GM19025 (cell line): ENCODE measurements around the gene LIN28A.

Experiments
- ATAC-seq: cut with Tn5 transposase; IDR thresholded peaks from one replicate; pipeline ENCODE4 v1.9.1; 2021; ENCODE audit warnings: mild to moderate bottlenecking, low read depth, moderate library complexity; ENCODE audit not compliant: unreplicated experiment

Gene LIN28A

DNA sequence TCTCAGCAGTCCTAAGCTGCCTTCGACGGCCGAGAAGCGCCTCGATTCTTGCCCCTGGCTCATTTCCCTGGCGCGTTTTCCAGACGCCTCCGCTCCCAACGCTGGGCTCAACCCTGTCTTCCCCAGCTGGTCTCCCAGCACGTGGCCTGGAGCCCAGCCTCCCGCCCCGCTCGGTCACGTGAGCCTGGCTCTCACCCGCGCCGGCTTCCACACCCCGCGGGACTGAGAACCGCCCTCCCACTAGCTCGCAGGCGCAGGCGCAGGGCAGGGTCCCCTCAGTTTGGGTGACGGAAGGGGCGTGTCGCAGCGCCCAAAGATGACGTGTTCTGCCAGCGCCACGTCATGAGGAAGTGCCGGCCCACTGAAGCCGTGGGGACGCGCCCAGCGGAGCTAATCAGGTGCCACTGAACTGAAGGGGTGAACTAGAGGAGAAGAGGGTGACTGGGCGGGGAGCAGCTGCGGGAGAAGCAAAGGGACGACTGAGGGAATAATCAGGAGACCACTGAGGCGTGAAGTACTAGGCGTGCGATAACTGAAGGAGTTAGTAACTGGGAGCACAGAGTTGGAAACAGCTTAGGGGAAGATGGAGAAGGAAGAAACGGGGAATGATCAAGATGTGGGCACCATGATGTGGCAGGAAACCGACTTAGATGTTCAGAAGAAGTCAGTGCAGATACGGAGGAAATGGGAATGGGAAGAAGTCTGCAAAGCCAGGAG, 21.5 kb downstream of the LIN28A start, which contains the start of gene DHDDS:
DHDDS (plus strand) TSS at position 343 of the 717 bp plus-strand sequence. CDS start 625 bp downstream, outside the sequence.
- peak; percentile 97 for ATAC-seq

DNA sequence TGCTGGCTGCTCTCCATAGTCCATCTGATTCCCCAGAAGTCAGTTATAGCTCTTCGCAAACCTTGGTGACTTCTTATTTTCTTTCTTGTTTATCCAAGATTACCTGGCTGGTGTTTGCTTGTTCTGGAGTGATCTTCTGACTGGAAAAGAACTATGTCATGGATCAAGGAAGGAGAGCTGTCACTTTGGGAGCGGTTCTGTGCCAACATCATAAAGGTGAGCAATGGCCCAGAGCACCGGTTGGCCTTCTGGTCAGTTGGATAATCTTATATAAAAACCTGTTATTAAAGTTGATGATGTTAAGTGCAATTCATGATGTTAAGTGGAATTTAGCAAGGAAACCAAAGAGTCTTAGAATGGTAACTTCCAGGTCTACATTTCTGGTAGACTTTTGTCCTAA, 22.2 kb downstream of the LIN28A start:
- no peak for ATAC-seq

DNA sequence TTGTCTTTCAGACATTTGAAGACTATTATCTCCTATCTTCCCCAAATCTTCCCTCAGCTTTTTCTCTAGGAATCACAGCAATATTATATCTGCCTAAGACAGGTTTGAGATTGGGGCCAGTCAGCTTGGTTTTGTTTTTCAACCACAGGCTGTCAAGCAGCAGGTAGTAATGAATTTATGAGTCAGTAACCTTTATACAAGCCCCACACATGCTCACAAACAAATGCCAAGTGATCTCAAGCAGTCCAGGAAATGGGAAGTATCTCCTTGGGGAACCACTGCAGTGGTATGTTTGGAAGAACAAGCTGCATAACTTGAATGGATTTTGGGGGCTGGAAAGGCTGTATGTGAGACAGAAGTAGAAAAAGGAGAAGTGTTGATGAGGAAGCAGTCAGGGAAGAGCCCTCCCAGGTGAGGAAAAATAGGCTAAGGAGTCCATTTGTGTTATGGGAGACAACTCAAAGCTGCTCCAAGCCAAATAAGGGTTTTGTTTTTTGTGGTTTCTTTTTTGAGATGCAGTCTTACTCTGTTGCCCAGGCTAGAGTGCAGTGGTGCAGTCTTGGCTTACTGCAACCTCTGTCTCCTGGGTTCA, 23.6 kb downstream of the LIN28A start:
- no peak for ATAC-seq

DNA sequence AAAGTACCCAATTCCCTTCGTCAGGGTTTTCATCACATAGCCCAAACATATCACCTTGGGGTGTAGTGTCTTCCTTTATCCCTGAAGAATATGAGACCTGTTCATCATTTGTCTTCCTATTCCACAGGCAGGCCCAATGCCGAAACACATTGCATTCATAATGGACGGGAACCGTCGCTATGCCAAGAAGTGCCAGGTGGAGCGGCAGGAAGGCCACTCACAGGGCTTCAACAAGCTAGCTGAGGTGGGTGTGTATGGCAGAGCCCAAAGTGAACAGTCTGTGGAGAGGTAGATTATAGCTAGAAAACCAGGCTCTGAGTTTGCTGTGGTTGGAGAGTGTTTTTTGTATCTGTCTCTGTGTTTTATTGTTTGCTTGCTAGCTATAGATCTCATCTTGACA, 27.4 kb downstream of the LIN28A start:
- ATAC-seq = no peak

DNA sequence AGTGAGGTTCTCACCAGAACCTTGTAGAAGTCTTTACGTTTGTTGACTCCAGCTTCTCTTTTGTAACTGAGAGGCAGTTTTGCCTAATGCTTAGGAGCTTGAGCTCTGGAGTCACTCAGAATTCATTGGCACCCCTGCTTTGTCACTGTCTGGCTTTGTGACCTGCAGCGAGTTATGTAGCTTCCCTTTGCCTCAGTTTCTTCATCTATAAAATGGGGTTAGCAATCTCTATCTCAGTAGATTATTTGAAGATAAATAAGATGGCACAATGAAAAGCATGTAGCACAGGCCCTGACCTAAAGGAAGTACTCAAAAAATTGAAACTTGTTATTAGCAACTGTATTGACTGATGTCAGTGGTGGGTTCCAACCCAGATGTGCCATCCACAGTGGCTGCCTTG, 29.6 kb downstream of the LIN28A start:
- ATAC-seq = no peak

DNA sequence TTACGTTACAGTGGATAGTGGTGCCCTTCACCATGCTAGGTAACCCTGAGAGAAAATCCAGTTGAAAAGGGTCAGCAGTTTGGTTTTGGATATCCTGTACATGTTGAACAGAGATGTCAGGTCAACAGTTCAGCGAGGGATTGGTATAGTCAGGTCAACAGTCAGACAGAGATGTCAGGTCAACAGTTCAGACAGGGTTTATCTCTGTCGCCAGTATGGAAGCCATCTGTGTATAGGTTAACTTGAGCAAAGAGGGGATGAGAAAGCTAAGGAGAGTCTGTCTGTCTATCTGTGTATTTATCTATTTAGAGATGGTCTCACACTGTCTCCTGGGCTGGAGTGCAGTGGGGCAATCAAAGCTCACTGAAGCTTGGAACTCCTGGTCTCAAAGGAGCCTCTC, 39.3 kb downstream of the LIN28A start:
- no peak for ATAC-seq

DNA sequence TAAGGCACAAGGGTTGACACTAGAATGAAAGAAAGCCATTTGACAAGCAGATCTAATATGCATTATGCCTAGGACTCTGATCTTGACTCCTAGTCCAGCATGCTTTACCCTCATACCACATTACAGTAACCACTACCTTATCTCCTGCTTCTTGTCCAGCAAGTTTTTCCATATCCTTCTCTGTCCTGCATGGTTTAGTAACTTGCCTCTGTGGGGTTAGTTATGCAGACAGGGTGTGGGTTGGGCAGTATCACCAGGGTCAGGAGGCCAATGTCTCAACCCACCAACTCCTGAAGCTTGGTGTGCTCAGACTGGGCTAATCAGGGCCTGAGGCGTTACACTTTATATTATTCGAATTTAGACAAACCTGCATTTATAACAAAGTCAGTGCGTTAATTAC, 40.3 kb downstream of the LIN28A start:
- ATAC-seq = no peak

DNA sequence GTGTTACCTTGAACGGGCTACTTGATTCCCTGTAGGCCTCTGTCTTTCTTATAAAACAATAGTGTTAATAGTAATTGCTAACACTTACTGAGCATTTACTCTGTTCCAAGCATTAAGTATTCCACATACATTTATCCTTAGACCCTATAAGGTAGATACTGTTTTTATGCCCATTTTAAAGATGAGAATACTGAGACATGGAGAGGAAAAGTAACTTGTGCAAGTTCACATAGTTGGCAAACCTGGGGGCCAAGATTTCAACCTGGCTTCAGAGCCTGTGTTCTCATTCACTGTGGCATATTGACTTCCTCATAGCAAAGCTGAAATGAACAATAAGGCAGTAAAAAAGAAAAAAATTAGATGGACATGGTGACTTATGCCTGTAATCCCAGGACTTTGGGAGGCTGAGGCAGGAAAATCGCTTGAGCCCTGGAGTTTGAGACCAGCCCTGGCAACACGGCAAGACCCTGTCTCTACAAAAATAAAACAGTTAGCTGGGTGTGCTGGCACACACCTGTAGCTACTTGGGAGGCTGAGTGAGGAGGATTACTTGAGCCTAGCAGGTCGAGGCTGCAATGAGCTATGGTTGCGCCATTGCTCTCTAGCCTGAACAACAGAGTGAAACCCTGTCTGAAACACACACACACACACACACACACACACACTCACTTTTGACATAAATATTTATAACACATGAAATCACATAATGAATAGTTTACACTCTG, 42.0 kb downstream of the LIN28A start:
- no peak for ATAC-seq

DNA sequence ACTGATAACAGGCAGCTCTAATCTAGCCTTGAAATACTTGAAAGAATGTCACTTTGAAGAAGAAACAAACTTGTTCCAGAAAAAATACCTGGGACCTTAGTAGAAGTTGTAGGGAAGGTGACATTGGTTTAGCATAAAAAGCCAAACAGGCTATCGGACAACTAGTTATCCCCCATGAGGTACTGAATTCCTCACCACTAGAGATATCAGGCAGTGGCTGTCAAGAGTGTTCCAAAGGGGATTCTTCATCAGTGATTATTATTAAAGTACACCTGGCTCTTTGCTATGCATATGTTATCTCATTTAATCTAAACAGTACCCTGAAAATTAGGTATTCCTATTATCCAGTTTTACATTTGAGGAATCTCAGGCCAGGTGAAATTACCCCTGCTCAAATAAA, 48.5 kb downstream of the LIN28A start:
- no peak for ATAC-seq

DNA sequence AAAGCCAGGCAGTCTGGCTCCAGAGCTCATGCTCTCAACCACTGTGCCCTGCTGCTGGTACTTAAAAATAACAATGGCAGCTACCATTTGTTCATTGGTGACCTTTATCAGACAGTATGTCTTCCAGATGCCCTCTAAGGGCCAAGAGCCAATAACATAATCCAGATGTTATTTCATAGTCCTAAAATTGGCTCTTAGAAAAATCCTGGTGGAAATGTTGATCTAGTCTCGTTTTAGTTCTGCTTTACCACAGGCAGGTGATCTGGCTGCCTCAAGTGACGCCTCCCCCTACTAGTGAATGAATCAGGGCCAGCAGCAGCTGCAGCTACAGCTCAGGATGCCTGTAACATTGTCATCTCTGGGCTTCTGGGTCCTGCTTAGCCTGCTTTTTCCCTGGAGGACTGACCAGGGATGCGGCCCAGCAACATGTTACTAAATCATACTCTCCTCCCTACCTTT, 49.0 kb downstream of the LIN28A start:
- ATAC-seq = no peak

DNA sequence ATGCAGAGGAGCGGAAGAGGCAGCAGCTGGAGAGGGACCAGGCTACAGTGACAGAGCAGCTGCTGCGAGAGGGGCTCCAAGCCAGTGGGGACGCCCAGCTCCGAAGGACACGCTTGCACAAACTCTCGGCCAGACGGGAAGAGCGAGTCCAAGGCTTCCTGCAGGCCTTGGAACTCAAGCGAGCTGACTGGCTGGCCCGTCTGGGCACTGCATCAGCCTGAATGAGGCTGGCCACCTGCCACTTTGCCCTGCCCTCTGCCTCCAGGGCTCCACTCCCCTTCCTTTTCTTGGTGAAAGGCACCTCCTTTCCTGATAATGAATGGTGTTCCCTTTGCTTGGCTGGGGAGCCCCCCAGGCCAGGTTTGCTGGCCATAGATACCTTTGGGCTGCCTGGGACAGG, 58.3 kb downstream of the LIN28A start:
- ATAC-seq = no peak

DNA sequence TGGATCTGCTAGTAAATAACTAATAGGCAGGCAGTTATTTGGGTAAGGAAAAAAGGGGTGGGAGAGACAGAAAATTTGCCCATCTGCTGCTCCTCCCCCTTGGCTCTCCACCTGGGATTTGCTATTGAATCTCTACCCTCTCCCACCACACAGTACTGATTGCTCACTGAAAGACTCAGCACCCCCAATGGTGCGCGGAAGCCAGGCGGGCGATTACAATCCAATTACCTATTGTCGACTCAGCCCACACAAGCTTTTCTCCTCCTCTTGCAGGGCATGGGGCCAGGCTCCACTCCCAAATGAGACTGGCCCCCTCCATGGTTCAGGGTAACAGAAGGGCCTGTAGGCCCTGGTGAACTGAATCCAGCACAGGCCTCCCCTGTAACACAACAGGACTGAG, 58.9 kb downstream of the LIN28A start:
- ATAC-seq = no peak

DNA sequence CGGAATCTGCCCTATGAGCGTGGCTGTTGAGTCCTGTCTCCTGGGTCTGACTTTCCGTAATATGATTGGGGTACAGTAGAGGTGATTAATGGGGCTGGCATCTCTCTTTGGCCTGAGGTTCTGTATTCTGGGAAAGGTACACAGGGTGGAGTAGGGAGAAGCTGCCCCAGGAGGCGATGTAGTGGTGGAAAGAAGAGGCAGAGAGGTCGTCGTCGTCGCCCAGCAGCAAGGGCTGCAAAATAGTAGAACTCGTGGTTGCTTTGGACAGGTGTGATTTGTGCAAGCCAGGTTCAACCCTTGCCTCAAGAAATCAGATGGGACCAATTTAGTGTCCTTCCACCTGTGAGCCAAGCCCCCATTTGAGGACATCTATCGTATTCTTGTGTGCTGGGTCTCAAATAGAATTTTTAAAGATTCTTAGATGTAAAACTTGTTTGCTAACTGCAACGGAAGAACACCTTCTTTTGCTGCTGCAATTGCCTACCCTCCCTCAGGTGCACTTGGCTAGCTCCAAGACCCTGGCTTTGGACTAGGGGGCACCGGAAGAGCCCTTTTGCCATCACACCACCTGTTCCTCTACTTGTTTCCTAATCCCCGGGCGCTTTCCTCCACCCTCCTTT, 60.4 kb downstream of the LIN28A start:
- no peak for ATAC-seq

DNA sequence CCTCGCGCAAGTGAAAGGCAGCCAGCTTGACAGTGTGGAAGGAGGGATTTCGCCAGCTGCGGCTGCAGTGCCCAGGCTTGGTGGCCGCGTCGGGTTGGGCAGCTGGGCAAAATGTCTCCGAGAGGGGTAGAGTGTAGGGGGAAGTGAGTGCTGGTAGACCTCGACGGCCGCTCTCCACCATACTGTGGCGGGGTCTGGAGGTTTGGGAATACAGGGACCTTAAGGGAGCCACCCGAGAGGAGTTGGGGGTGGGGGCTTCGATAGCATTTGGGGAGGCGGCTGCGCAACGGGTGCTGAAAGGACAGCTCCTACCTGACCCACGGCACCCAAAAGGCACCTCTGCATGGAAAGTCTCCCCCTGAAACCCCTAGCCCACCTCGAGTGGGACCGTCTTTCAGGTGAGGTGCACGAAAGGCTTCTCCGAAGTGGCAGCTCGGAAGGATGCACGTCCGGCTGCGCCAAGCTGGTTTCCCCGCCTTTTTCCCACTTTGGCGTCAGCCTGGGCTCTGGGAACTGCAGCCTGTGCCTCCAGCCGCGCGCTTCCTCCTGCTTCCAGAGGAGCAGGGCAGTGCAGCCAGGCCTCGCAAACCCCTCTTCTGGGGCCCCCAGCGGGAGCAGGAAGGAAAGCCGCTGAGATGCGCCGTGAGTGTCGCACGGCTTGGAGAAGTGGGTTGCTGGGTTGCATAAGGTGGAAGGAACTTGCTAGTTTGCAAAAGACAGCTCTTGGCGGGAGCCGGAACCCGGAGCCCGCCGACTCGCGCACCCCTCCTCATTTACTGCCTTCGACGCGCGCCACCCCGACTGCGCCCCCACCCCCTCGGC, 61.1 kb downstream of the LIN28A start:
- no peak for ATAC-seq

DNA sequence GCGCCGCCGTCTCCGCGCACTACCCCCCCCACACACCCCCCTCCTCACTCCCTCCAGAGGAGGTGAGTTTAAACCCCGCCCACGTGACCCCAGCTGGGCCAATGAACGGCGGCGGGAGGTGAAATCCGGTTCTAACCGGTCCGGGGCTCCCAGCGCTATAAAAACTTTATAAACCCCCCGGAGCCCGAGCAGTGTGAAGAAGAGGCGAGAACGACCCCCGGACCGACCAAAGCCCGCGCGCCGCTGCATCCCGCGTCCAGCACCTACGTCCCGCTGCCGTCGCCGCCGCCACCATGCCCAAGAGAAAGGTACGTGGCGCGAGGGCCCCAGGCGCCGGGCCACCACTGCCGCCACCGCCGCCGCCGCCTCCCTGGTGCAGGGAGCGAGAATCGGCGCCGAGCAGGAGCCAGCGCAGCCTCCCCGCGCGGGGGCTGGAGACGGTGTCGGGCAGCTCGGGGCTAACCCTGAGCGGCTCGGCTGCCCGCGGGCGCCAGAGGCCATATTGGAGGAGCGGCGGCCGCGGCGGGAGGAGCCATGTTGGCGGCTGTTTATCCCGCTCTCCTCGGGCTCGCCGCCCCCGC, 61.8 kb downstream of the LIN28A start, which contains the start of gene HMGN2:
HMGN2 (plus strand) TSS at position 121 of the 581 bp plus-strand sequence; CDS start at position 294, 173 bp downstream.
- ATAC-seq = peak; percentile 31

DNA sequence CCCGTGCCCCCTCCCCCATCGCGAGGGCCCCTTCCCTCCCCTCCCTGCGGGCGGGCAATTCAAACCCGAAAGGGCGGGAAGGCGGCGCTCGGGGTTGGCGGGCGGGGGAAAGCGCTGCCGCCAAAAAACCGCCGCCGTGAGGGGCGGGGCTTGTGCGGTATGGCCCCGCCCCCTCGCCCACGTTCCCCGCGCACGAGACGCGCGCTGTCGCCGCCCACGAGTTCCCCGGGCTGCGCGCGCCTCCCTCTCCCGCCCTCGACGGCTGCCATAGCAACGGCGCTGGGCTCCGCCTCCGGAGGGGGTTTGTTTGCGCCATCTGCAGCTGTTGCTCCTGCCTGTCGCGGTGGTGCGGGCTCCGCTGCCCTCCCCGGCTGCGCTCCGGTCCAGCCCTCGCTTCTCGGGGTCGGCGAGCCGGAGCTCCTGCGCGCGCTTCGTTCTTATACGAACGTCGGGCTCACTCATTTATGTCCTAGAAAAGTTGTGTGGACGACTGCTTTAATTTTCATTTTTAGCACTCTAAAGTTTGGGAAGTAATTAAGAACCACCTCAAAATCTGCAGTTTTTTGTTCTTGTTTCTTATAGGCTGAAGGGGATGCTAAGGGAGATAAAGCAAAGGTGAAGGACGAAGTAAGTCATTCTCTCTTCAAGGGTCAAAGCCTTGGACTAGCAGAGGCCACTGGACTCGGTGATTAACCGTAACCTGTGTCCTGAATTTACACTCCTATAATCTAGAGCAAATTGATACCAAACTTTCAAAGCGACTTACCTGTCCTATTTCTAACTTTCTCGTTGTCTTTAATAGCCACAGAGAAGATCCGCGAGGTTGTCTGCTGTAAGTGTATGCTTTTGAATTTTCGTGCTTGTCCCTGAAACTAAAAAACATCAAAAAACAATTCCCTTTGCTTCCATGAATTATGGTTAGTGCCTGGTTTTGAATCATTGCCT, 62.6 kb downstream of the LIN28A start:
- ATAC-seq = peak; percentile 78

DNA sequence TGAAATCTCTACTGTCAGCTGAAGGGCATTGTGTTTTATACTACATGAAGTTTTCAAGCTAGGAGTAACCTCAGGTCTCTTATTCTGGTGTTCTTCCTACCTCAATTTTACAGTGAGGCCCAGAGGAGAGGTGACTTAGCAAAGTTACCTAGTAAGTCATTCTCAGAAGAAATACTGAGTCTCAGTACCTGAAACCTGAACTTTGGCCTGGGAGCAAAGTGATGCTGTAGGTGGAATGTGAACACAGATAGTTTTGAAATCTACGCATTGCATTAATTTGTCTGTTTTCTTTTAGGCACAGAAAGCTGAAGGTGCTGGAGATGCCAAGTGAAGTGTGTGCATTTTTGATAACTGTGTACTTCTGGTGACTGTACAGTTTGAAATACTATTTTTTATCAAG, 64.2 kb downstream of the LIN28A start:
- no peak for ATAC-seq

DNA sequence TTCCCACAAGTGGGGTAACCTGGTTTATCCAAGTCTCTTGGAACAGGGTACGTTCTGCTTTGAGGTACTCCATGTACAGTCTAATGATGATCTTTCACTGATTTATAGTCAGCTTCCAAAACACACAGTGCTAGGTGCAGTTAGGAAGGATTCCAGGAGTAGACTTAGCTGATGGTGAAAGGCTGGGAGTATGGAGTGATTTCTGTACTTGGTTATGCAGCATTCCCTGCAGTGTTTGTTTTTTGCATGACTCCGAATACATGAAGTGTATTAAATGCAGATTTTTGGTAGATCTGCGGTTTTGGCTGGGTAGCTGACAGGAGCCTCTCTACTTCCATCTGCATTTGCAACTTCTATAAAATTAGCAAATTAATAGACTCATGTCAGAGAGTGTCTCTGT, 65.4 kb downstream of the LIN28A start:
- no peak for ATAC-seq

DNA sequence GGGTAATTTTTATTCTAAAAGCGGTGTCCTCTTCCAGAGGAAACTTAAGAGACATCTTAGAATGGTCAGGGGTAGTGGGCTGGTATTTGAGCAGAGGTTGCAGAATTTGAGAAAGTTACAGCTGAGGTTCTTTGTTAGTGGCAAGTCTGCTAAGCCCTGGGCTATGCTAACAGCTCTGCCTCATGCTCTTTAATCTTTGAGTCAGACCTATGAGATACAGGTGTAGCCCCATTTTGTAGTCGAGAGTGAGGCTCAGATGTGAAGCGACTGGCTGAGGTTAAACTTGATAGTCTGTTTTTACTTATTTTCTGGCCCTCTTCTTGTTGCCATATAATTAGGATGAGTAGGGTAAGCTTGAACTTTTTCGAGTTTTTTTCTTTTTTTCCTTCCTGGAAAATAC, 66.3 kb downstream of the LIN28A start:
- no peak for ATAC-seq
